Activated CD4-positive, alpha-beta memory T cell treated with anti-CD3 and anti-CD28 coated beads, Interleukin-2, amount 10 ng/mL, durations not matched to agents 7 days and 5 days (primary cell): ENCODE results near the gene SLC66A2. TPM values are rescaled to one million over a fixed set of nuclear protein-coding genes. Genes with fewer than 3 reads are reported as not detected.

ENCODE experiments used
- CTCF ChIA-PET: fragments of 350-600 bp; sonication (Branson Sonifier 250); formaldehyde crosslinking; loops from one replicate; lab custom pipeline; 2021; ENCODE audit warnings: antibody characterized with exemption, inconsistent platforms; lab: Charles Lee
- POLR2A ChIA-PET: fragments of 350-600 bp; sonication (Branson Sonifier 250); formaldehyde crosslinking; loops from one replicate; lab custom pipeline; 2021; ENCODE audit warnings: antibody characterized with exemption; lab: Charles Lee
- DNase-seq: peaks from one replicate; pipeline ENCODE4 v3.0.0-alpha.2; 2020
- H3K27ac Mint-ChIP-seq: one replicate; pipeline ENCODE4 v1.8.0; 2021; ENCODE audit warnings: mild to moderate bottlenecking, mixed read lengths
- H3K27me3 Mint-ChIP-seq: one replicate; pipeline ENCODE4 v1.8.0; 2021; ENCODE audit warnings: mixed read lengths
- H3K36me3 Mint-ChIP-seq: one replicate; pipeline ENCODE4 v1.8.0; 2021; ENCODE audit warnings: low read depth, mixed read lengths
- H3K4me1 Mint-ChIP-seq: one replicate; pipeline ENCODE4 v1.8.0; 2021; ENCODE audit warnings: mixed read lengths
- H3K4me3 Mint-ChIP-seq: one replicate; pipeline ENCODE4 v1.8.0; 2021; ENCODE audit warnings: mild to moderate bottlenecking, mixed read lengths
- H3K9me3 Mint-ChIP-seq: one replicate; pipeline ENCODE4 v1.8.0; 2021; ENCODE audit warnings: mixed read lengths
- total RNA-seq, 2 experiments: library from RNA; stranded (reverse); gene quantifications; one replicate each; pipeline ENCODE4 v1.2.3, GENCODE V29; 2021

The SLC66A2 gene
- total RNA-seq, 2 experiments from 2014 or later: 28.6 to 32.0 TPM

DNA sequence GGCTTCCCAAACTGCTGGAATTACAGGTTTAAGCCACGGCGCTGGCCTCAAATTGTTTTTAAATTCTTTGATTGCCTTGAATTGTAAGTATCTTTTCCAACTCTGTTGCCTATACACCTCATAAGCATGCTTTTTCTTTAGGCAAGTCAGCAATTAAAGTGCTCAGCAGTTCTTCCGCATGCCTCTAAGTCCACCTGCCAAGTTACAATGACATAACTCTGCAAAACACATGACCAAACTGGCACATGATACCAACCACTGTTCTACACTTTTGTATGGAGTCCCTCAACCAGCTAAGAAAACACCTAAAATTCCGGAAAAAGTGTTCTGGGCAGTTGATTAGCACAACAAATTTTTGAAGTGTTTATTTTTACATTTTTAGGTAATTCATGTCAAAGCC, 31.8 kb upstream of the SLC66A2 start:
- Mint-ChIP-seq H3K27ac (peak overlapping the region; percentile 38), H3K9me3 (no peaks in the 10 kb centered on the region), H3K27me3 (no peaks in the 10 kb centered on the region), H3K4me3 (no peak overlapping the region), H3K36me3 (peaks cover 43% of the 10 kb centered on the region), H3K4me1 (peaks cover 75% of the 10 kb centered on the region)
- POLR2A ChIA-PET: interaction anchor here (0.7 to 2.7 kb wide), 3 partner anchors 19 to 126 kb away, joined by 3 to 14 read pairs (median 10); partner anchors contain the start of genes ADNP2 and HSBP1L1
- DNase-seq: no peak
- CTCF ChIA-PET: interaction anchor here (1.1 kb wide), 1 partner anchor 21 kb away, joined by 4 read pairs; no protein-coding TSS in a partner anchor

GRCh38 chr18:79982736-79983135, 31.3 kb upstream of the SLC66A2 start:
- Mint-ChIP-seq H3K27ac (peak overlapping the region; percentile 44), H3K4me3 (no peak overlapping the region), H3K27me3 (no peaks in the 10 kb centered on the region), H3K4me1 (peaks cover 76% of the 10 kb centered on the region), H3K36me3 (peaks cover 48% of the 10 kb centered on the region), H3K9me3 (no peaks in the 10 kb centered on the region)
- POLR2A ChIA-PET: interaction anchor here (1.4 to 2.7 kb wide), 2 partner anchors 19 to 21 kb away, joined by 4 to 14 read pairs; partner anchors contain the start of gene HSBP1L1
- CTCF ChIA-PET: interaction anchor here (1.1 kb wide), 1 partner anchor 21 kb away, joined by 4 read pairs; no protein-coding TSS in a partner anchor
- DNase-seq: peak; percentile 53

DNA sequence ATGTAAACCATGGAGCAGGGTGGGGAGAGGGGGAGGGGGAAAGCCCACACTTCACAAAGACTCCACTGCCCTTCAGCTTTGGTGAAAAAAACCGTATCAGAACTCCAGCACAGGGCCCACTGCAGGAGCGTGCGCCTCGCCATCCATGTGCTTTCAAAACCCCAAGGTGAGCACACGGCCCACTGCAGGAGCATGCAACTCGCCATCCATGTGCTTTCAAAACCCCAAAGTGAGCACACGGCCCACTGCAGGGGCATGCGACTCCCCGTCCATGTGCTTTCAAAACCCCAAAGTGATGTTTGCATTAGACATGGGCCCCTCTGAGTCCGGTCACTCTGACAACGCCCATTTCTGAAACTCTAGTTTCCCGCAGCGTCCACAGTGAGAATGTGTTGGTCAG, 29.1 kb upstream of the SLC66A2 start:
- POLR2A ChIA-PET: no interaction called here
- peaks cover 61% of the 10 kb centered on the region for H3K4me1 Mint-ChIP-seq

GRCh38 chr18:79979843-79980242, 28.4 kb upstream of the SLC66A2 start:
- POLR2A ChIA-PET: no interaction called here
- H3K4me1 Mint-ChIP-seq: peaks cover 53% of the 10 kb centered on the region
- H3K9me3 Mint-ChIP-seq: no peaks in the 10 kb centered on the region
- no peak for DNase-seq
- H3K27ac Mint-ChIP-seq: no peak overlapping the region
- CTCF ChIA-PET: interaction anchor here (0.6 kb wide), 1 partner anchor 23 kb away, joined by 3 read pairs; no protein-coding TSS in a partner anchor
- no peak overlapping the region for H3K4me3 Mint-ChIP-seq
- H3K27me3 Mint-ChIP-seq: no peaks in the 10 kb centered on the region
- peaks cover 44% of the 10 kb centered on the region for H3K36me3 Mint-ChIP-seq

More for the DNA sequence above, 29.1 kb upstream of the SLC66A2 start:
- H3K9me3 Mint-ChIP-seq: no peaks in the 10 kb centered on the region
- no peak overlapping the region for H3K4me3 Mint-ChIP-seq
- CTCF ChIA-PET: no interaction called here
- no peaks in the 10 kb centered on the region for H3K27me3 Mint-ChIP-seq
- H3K36me3 Mint-ChIP-seq: peaks cover 45% of the 10 kb centered on the region
- H3K27ac Mint-ChIP-seq: no peak overlapping the region
- DNase-seq: no peak

GRCh38 chr18:79975985-79976680, 24.7 kb upstream of the SLC66A2 start:
- DNase-seq: no peak
- CTCF ChIA-PET: no interaction called here
- Mint-ChIP-seq H3K9me3 (no peaks in the 10 kb centered on the region), H3K27ac (no peak overlapping the region), H3K4me1 (peaks cover 19% of the 10 kb centered on the region), H3K36me3 (peaks cover 51% of the 10 kb centered on the region), H3K4me3 (no peak overlapping the region), H3K27me3 (no peaks in the 10 kb centered on the region)
- POLR2A ChIA-PET: interaction anchor here (1.2 kb wide), 1 partner anchor 8 kb away, joined by 3 read pairs; no protein-coding TSS in a partner anchor

DNA sequence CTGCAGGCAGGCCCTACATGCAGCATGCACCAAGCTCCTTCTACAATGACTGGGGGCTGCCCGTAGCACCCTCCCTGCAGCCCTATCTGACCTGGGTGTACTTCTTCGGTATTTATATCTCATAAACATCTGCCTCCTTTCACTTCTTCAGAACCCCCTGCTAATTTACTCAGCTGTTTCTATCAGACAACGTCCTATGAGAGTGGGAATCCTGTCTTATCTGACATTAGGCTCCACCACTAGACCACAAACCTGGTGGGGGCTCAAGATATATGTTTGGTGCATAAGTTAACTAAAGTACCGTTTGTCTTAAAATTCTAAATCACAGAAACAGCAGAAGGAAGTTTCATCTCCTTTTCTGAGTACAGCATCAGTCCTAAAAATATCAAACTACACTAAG, 23.6 kb upstream of the SLC66A2 start:
- POLR2A ChIA-PET: no interaction called here
- CTCF ChIA-PET: interaction anchor here (0.6 kb wide), 1 partner anchor 236 kb away, joined by 5 read pairs; no protein-coding TSS in a partner anchor
- no peak for DNase-seq
- H3K36me3 Mint-ChIP-seq: peaks cover 58% of the 10 kb centered on the region
- peaks cover 12% of the 10 kb centered on the region for H3K4me1 Mint-ChIP-seq
- H3K27me3 Mint-ChIP-seq: no peaks in the 10 kb centered on the region
- H3K4me3 Mint-ChIP-seq: no peak overlapping the region
- H3K9me3 Mint-ChIP-seq: no peaks in the 10 kb centered on the region
- no peak overlapping the region for H3K27ac Mint-ChIP-seq

DNA sequence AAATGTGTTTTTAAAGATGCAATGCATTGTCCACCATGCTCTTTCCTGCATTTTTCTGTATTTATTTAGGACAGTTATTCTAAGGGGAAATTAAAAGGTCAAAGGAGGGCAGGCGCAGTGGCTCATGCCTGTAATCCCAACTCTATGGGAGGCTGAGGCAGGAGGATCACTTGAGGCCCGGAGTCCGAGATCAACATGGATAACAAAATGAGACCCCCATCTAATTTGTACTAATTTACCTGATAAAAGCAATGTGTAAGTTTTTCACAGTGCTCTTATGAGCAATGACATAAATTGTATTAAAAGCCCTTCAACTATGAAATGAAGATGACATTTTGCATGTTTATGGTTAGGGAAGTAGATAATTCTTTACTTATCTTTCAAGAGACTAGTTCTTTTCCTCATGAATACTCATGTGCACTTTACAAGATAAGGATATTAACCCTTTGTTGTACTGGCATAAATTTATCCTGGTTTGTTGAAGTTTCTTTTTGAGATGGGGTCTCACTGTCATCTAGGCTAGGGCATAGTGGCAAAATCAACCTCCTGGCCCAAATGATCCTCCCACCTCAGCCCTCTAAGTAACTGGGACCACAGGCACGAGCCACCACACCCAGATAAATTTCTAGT, 22.7 kb upstream of the SLC66A2 start:
- POLR2A ChIA-PET: no interaction called here
- Mint-ChIP-seq H3K27me3 (no peaks in the 10 kb centered on the region), H3K4me3 (no peak overlapping the region), H3K9me3 (no peaks in the 10 kb centered on the region), H3K27ac (no peak overlapping the region), H3K4me1 (peaks cover 8% of the 10 kb centered on the region), H3K36me3 (peaks cover 57% of the 10 kb centered on the region)
- CTCF ChIA-PET: no interaction called here
- no peak for DNase-seq

DNA sequence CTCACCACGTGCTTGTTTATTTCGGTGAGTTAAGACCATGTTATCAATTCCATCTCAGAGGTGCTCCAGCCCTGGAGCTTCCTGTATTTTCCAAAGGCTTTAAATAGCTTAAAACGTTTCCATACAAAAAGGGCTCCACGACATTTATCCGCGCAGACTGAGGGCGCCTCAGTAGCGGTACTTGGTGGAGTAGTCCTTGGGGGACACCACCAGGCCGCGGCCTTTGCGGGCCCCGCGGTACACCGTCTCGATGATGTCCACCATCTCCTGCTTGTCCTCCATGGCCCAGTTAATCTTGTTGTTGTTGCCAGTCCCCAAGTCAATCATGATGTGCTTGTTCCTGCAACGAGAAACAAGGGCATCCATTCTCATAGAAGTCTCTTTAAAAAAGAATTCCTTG, 22.1 kb upstream of the SLC66A2 start:
- Mint-ChIP-seq H3K4me3 (no peak overlapping the region), H3K27me3 (no peaks in the 10 kb centered on the region), H3K27ac (no peak overlapping the region), H3K9me3 (no peaks in the 10 kb centered on the region), H3K36me3 (peaks cover 56% of the 10 kb centered on the region), H3K4me1 (peaks cover 8% of the 10 kb centered on the region)
- no peak for DNase-seq
- CTCF ChIA-PET: no interaction called here
- POLR2A ChIA-PET: no interaction called here

DNA sequence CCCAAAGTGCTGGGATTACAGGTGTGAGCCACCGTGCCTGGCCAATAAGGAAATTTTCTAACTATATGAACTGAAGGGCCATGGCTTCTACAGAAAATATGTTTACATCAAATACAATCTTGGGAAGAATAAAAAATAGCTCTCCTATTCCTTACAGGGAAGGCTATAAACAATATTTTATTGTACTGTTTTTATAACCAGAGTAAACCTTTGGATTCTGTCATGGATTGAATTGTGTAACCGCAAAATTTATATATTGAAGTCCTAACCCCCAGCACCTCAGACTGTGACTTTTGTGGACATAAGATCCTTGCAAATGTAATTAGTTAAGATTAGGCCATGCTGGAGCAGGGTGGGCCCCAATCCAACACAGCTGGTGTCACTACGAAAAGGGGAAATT, 21.3 kb upstream of the SLC66A2 start:
- H3K27ac Mint-ChIP-seq: no peak overlapping the region
- no peaks in the 10 kb centered on the region for H3K9me3 Mint-ChIP-seq
- H3K4me1 Mint-ChIP-seq: peaks cover 10% of the 10 kb centered on the region
- peaks cover 52% of the 10 kb centered on the region for H3K36me3 Mint-ChIP-seq
- CTCF ChIA-PET: no interaction called here
- no peak for DNase-seq
- H3K4me3 Mint-ChIP-seq: no peak overlapping the region
- H3K27me3 Mint-ChIP-seq: no peaks in the 10 kb centered on the region
- POLR2A ChIA-PET: no interaction called here

- DNase-seq: no peak
- Mint-ChIP-seq H3K36me3 (peaks cover 52% of the 10 kb centered on the region), H3K27me3 (no peaks in the 10 kb centered on the region), H3K27ac (no peak overlapping the region), H3K4me3 (no peak overlapping the region), H3K9me3 (no peaks in the 10 kb centered on the region), H3K4me1 (peaks cover 11% of the 10 kb centered on the region)
- ChIA-PET POLR2A (no interaction called here), CTCF (no interaction called here)
Observed at GRCh38 chr18:79971986-79972385, 20.5 kb upstream of the SLC66A2 start.

DNA sequence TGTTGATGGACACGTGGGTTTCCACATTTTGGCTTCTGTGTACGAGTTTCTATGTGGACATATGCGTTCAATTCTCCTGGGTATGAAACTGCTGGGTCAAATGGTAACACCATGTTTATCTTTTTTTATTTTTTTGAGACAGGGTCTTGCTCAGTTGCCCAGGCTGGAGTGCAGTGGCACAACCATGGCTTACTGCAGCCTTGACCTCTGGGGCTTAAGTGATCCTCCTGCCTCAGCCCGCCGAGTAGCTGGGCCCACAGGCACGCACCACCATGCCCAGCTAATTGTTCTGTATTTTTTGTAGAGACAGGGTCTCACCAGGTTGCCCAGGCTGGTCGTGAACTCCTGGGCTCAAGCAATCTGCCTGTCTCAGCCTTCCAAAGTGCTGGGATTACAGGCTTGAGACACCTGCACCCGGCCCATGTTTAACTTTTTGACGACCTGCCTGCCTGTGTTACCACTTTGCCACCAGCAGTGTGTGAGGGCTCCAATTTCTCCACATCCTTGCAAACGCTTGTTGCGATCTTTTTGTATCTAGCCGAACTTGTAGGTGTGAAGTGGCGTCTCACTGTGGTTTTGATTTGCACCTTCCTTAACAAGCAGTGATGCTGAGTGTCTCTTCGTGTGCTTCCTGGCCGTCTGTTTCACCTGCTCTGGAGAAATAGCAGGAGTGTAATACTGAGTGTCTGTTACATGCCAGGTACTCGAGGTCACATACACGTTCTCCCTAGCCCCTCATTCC, 19.9 kb upstream of the SLC66A2 start:
- Mint-ChIP-seq H3K9me3 (no peaks in the 10 kb centered on the region), H3K4me1 (peaks cover 11% of the 10 kb centered on the region), H3K27me3 (no peaks in the 10 kb centered on the region), H3K27ac (no peak overlapping the region), H3K36me3 (peaks cover 52% of the 10 kb centered on the region), H3K4me3 (no peak overlapping the region)
- POLR2A ChIA-PET: no interaction called here
- CTCF ChIA-PET: no interaction called here
- DNase-seq: no peak

GRCh38 chr18:79970419-79971133, 19.1 kb upstream of the SLC66A2 start:
- no peak for DNase-seq
- Mint-ChIP-seq H3K36me3 (peaks cover 52% of the 10 kb centered on the region), H3K4me3 (no peak overlapping the region), H3K27me3 (no peaks in the 10 kb centered on the region), H3K9me3 (no peaks in the 10 kb centered on the region), H3K27ac (no peak overlapping the region), H3K4me1 (peaks cover 12% of the 10 kb centered on the region)
- ChIA-PET POLR2A (no interaction called here), CTCF (no interaction called here)
